ENCODE data around the gene STX5.
"Not testable (repeated sequence)": the region's sequence is repeated elsewhere in the genome, so short reads cannot be mapped to it uniquely, and the experiment has no call there.

Gene STX5

DNA sequence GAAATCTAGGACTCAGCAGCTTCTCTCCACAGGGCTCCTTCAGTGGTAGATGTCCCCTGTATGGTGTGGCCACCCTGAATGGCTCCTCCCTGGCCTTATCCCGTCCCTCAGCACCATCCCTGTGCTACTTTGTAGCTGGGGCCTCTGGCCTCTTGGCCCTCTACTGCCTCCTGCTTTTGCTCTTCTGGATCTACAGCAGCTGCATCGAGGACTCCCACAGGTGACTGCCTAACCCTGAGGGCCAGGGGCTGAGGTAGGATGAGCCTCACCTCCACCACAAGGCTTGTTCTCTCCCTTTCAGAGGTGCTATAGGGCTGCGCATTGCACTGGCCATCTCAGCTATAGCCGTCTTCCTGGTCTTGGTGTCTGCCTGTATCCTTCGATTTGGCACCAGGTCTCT is 42.9 kb downstream of the STX5 start:
- in situ Hi-C loops (cut with HindIII; ENCODE audit: low sequenced_read_pairs): no loop called here

DNA sequence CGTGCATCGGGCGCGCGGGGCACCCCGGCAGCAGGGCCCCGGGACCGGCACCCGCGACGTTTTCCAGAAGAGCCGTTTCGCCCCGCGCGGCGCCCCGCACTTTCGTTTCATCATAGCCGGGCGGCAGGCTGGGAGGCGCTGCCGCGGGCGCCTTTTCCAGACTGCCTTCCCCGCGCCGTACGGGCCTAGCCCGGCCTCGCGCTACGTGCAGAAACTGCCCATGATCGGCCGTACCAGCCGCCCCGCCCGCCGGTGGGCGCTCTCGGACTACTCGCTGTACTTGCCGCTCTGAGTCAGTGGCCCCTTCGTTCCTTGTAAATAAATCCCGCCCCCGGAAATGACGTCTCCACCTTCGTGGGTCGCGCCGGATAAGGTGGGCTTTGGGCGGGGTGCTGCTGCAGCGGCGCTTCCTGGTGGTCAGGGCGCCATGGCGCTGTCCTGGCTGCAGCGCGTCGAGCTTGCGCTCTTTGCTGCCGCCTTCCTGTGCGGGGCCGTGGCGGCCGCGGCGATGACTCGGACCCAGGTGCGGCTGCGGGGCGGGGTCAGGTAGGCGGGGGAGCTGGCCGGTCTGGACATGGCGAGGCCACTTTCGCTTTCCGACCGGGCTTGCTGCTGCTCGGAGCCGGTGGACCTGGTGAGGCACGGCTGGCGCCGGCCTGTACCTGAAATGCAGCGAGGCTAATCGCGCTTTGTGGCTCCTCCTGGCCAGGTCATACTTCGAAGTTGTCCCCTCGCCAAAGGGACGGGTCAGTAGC is 44.7 kb downstream of the STX5 start, which contains the start of gene TMEM179B:
TMEM179B (plus strand) TSS at position 398 of the 755 bp plus-strand sequence; CDS start at position 428, 30 bp downstream.
- in situ Hi-C loops (cut with HindIII; ENCODE audit: low sequenced_read_pairs): no loop called here

DNA sequence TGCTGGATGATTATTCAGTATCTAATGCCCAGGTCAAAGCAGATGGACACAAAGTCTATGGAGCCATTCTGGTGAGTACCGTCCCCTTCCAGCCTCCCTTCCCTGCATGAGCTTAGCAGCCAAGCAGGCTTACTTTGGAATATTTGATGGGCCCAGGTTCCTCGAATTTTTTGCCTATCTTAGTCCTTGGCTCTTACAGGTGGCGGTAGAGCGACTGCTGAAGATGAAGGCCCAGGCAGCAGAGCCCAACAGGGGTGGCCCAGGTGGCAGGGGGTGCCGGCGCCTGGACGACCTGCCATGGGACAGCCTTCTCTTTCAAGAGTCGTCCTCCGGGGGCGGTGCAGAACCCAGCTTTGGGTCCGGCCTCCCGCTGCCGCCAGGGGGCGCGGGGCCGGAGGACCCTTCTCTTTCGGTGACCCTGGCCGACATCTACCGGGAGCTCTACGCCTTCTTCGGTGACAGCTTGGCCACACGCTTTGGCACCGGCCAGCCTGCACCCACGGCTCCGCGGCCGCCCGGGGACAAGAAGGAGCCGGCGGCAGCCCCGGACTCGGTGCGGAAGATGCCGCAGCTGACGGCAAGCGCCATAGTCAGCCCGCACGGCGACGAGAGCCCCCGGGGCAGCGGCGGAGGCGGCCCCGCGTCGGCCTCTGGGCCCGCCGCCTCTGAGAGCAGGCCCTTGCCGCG is 45.4 kb downstream of the STX5 start:
- in situ Hi-C loops (cut with HindIII; ENCODE audit: low sequenced_read_pairs): no loop called here

DNA sequence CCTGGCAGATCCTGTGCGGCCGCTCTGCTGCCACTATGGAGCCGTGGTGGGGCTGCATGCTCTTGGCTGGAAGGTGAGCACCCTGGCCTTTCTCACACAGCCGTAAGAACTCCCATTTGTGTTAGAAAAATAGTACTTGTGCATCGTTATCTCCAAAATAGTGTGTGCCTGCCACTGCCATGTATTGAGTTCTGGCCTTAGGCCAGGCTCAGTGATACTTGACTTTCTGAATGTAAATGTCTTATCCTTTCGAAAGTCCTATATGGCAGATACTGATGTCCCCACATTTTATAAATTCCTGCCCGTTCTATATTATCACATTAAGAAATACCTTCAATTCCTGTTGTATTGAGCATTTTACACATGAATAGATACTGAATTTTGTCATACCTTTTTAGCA is 49.1 kb downstream of the STX5 start:
- in situ Hi-C loops (cut with HindIII; ENCODE audit: low sequenced_read_pairs): no loop called here

DNA sequence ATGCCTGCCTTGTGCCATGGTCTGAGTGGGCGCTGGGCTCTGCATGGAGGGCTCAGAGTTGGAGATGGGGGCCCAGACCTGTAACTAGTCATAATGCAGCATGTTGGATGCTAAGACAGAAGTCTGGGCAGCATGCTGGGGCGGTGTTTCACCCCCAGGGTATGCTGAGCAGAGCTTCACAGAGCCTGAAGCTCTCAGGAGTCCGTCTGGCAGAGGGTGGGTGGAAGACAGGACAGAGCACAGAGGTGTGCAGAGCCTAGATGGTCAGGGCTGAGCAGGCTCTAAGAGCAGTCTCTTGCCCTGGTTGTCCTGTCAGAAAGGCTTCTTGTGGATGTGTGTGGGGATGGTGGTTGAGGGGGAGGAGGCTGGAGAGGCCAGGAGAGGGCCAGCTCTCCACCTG is 53.4 kb downstream of the STX5 start:
- in situ Hi-C loops (cut with HindIII; ENCODE audit: low sequenced_read_pairs): no loop called here

DNA sequence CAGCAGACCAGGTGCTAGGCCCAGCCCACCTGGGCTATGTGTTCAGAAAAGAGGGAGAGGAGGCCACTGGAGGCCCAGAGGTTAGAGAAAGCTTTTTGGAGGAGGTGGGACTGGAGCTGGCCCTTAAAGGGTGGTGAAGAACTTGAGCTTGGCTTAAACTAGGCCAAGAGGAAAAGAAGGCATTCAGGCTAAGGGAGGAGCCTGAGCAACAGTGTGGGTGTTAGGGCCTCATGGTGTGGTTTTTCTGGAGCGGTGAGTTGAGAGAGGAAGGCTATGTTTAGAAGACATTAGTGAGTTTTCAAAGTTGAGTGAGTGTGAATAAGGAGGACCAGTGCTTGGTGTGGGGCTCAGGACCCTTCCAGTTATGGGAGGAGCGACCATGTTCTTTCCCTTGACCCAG is 54.5 kb downstream of the STX5 start:
- in situ Hi-C loops (cut with HindIII; ENCODE audit: low sequenced_read_pairs): no loop called here

DNA sequence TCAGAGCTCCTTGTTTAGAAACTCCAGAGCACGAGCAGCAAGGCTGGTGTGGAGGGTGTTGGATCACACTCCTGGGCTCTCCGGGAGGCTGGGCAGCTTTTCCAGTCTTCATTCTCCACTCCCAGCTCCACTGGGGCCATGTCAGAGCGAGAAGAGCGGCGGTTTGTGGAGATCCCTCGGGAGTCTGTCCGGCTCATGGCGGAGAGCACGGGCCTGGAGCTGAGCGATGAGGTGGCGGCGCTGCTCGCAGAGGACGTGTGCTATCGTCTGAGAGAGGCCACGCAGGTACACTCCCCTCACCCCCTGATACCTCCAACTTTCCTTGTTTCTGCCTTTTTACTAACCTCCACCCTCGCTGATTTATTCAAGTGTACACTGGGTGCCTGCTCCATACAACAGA is 56.2 kb downstream of the STX5 start:
- in situ Hi-C loops (cut with HindIII; ENCODE audit: low sequenced_read_pairs): no loop called here

DNA sequence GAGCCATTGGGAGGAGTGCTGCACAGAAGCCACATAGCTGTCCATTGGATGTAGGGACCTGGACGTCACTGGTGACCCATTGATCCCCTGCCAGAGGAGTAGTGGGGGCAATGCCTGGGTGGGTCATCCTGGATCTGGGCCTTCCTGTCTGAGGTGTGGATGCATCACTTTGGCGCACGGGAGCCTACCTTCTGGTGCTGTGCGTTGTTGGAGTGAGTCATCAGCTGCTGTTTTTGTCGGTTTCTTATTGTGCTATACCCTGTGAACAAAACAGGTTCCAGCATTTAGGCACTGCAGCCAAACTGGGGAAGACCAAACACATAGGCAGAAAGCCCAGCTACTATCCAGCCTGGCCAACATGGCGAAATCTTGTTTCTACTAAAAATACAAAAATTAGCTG is 57.4 kb downstream of the STX5 start:
- in situ Hi-C loops (cut with HindIII; ENCODE audit: low sequenced_read_pairs): no loop called here

DNA sequence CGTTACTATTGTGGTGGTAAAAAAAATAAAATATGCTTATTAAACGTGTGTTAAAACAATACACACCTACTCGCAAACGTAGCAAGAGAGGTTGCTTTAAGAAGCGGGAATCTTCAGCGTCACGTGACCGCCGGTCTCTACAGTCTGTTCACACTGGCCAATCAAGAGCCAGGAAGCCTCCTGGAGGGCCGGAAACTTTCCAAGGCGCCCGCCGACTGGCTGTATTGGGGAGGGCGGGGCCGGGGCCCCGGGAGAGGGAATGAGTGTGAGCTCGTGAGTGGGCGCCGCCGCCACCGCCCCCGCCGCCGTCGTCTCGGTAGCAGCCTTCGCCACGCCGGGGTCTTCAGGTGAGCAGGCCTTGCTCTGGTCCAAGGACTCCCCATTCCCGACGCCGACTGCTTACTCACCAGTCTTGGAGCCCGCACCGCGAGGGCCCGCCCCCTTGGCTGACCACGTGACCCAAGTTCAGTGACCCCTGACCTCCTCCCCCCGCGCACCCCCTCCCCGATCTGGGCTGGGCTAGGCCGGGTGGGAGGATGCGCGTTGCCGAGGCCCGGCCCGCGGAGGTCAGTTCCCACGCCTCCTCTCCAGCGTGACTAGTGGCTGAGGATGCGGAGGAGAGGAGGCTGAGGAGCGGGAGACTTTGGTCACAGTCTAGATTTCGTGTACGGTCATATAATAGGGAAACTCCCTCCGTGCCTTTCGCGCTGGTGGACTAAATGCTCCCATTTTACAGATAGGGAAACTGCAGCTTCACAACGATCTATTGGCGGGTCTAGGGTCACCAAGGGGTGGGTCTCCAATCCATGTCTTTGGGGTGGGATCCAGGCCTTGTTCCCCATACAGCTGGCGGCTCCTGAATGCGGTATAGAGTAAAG is 60.5 kb downstream of the STX5 start, which contains the start of gene TAF6L:
TAF6L (plus strand) TSS at position 253 of the 878 bp plus-strand sequence. CDS start 4,388 bp downstream, outside the sequence.
- in situ Hi-C loops (cut with HindIII; ENCODE audit: low sequenced_read_pairs): no loop called here

DNA sequence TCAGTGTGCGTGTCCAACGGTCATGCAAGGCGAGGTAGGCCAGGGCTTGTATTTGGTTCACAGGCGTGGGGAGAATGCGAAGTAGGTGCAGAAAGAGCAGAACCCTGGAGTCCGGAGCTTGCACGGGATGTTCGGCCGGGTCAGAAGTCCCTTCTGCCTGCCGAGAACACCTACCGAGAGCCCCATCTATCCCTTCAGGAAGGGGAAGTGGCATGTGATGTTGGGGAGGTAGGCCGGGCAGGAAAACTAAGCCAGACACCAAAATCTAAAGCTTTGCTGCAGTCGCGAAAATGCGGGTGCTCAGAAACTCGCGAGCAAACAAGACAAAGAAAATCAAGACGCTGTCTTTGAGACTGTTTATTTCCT is 61.1 kb downstream of the STX5 start:
- in situ Hi-C loops (cut with HindIII; ENCODE audit: low sequenced_read_pairs): no loop called here

DNA sequence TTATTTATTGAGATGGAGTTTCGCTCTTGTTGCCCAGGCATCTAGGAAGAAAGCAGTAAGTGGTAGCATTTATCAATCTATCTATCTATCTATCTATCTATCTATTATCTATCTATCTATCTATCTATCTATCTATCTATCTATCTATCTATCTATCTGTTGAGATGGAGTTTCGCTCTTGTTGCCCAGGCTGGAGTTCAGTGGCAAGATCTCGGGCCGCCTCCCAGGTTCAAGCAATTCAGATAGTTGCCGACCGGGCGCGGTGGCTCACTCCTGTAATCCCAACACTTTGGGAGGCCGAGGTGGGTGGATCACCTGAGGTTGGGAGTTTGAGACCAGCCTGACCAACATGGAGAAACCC is 71.0 kb downstream of the STX5 start:
- in situ Hi-C loops (cut with HindIII; ENCODE audit: low sequenced_read_pairs): not testable (repeated sequence)

DNA sequence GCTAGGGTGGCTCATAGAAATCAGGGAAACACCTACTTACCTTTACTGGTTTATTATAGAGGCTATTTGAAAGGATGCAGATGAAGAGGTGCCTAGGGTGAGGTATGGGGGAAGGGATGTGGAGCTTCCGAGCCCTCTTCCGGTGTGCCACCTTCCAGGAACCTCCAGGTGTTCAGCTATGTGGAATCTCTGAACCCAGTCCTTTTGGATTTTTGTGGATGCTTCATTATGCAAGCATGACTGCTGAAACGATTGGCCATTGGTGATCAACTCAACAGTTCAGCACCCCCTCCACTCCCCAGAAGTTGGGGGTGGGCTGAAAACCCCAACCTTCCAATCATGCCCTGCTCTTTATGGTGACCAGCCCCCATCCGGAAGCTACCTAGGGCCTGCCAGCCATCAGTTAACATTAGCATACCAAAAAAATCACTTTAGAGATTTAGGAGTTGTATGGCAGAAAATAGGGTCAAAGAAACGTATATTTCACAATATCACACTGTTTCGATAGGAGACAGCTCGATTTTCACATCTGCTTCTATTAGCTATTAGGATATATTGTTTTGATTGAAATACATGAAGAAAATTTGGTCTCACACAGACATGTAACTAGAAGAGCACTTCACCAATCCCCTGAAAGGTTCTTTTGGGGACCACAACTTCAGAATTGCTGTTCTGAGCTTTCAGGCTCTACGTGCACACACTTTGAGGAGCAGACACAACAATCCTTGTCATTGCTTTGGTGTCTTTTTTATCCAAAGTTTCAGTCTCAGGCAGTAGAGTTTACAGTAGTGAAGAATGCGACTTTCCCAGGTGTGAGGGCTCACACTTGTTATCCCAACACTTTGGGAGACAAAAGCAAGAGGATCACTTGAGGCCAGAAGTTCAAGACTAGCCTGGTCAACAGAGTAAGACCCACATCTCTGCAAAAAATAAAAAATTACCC is 73.7 kb downstream of the STX5 start:
- in situ Hi-C loops (cut with HindIII; ENCODE audit: low sequenced_read_pairs): no loop called here

All from DLD1 (cell line).